AG04450 (cell line): Measurements from ENCODE around the gene TARBP2. TPM values are rescaled to one million over a fixed set of nuclear protein-coding genes. Genes with fewer than 3 reads are reported as not detected.

Source experiments
- CTCF ChIA-PET: fragments of 300-600, 350-600 bp; formaldehyde crosslinking; extraction: SDS; loops from one replicate; lab custom pipeline; 2022; ENCODE audit warnings: antibody characterized with exemption, inconsistent platforms; lab: Charles Lee
- POLR2A ChIA-PET: fragments of 350-600 bp; formaldehyde crosslinking; extraction: SDS; loops from one replicate; lab custom pipeline; 2021; ENCODE audit warnings: antibody characterized with exemption, inconsistent platforms; lab: Yijun Ruan, JAX
- DNase-seq: peaks from one replicate; pipeline ENCODE4 v3.0.0-alpha.2; 2011; ENCODE audit warnings: low read depth, low spot score
- H3K27ac ChIP-seq: one replicate; pipeline ENCODE4 v1.5.1; 2012; ENCODE audit warnings: low read depth, low read length, control low read depth
- H3K27me3 ChIP-seq: one replicate; pipeline ENCODE4 v1.6.0; 2012; ENCODE audit warnings: low read length; ENCODE audit not compliant: control insufficient read depth, insufficient read depth
- H3K4me3 ChIP-seq: 2 replicates; pipeline ENCODE4 v1.5.1; 2011; ENCODE audit warnings: mild to moderate bottlenecking, low read depth, low read length, control low read depth
- H3K9me3 ChIP-seq: 2 replicates; pipeline ENCODE4 v1.5.1; 2012; ENCODE audit warnings: low read length; ENCODE audit not compliant: control insufficient read depth, insufficient read depth
- CTCF ChIP-seq: IDR thresholded peaks from 2 replicates; pipeline ENCODE4 v1.5.1; 2011; ENCODE audit warnings: low read depth, low read length, control low read depth, inconsistent platforms
- polyA plus RNA-seq: library from polyadenylated mRNA; depleted of rRNA; stranded (reverse); fragments of >200 nt; gene quantifications from 2 replicates; pipeline ENCODE4 v1.2.3, GENCODE V29; 2011

TARBP2 gene
- polyA plus RNA-seq, 1 experiment = 25.0 TPM

- ChIA-PET POLR2A (interaction anchor here (0.7 to 1.3 kb wide), 3 partner anchors 21 to 47 kb away, joined by 3 read pairs; partner anchors contain the start of gene TARBP2), CTCF (interaction anchor here (0.6 to 1.5 kb wide), 4 partner anchors 13 to 133 kb away, joined by 3 to 6 read pairs (median 4); no protein-coding TSS in a partner anchor)
- Histone ChIP-seq H3K4me3 (peak overlapping the region; percentile 90), H3K9me3 (no peaks in the 10 kb centered on the region; the same call in 1 of the 2 replicates), H3K27me3 (no peaks in the 10 kb centered on the region), H3K27ac (no peak overlapping the region)
- no peak for DNase-seq
- no peak for TF ChIP-seq CTCF
These were observed 47.0 kb upstream of the TARBP2 start for GRCh38 chr12:53453953-53454640.

GRCh38 chr12:53454707-53455106, 46.4 kb upstream of the TARBP2 start:
- no peak for DNase-seq
- ChIA-PET CTCF (interaction anchor here (0.6 to 1.5 kb wide), 6 partner anchors 14 to 134 kb away, joined by 3 to 6 read pairs (median 4); no protein-coding TSS in a partner anchor), POLR2A (interaction anchor here (0.7 kb wide), 2 partner anchors 22 to 46 kb away, joined by 3 read pairs; partner anchors contain the start of gene TARBP2)
- Histone ChIP-seq H3K9me3 (no peaks in the 10 kb centered on the region; the same call in 1 of the 2 replicates), H3K27ac (no peak overlapping the region), H3K4me3 (peak overlapping the region; percentile 33; the same call in 1 of the 2 replicates), H3K27me3 (no peaks in the 10 kb centered on the region)
- no peak for TF ChIP-seq CTCF

- no peaks in the 10 kb centered on the region for H3K27me3 ChIP-seq
- H3K9me3 ChIP-seq = no peaks in the 10 kb centered on the region; the same call in 1 of the 2 replicates
- H3K4me3 ChIP-seq = no peak overlapping the region
- no peak for DNase-seq
- ChIA-PET CTCF (interaction anchor here (0.9 to 1.0 kb wide), 2 partner anchors 104 to 136 kb away, joined by 3 read pairs; partner anchors contain the start of gene AAAS), POLR2A (no interaction called here)
- no peak overlapping the region for H3K27ac ChIP-seq
- no peak for TF ChIP-seq CTCF
These were observed 44.3 kb upstream of the TARBP2 start for GRCh38 chr12:53456654-53457366.

GRCh38 chr12:53459097-53459496, 42.0 kb upstream of the TARBP2 start:
- no peak overlapping the region for H3K4me3 ChIP-seq
- no peak overlapping the region for H3K27ac ChIP-seq
- CTCF ChIA-PET = interaction anchor here (1.2 kb wide), 1 partner anchor 107 kb away, joined by 3 read pairs; no protein-coding TSS in a partner anchor
- no peaks in the 10 kb centered on the region for H3K9me3 ChIP-seq
- POLR2A ChIA-PET = interaction anchor here (1.6 kb wide), 1 partner anchor 17 kb away, joined by 11 read pairs; no protein-coding TSS in a partner anchor
- DNase-seq = no peak
- no peak for TF ChIP-seq CTCF
- H3K27me3 ChIP-seq = no peaks in the 10 kb centered on the region
